Large intestine (tissue), 3 donors: ENCODE results near the gene SCRT2. TPM values are rescaled to one million over a fixed set of nuclear protein-coding genes. Genes with fewer than 3 reads are reported as not detected.
"Not testable (repeated sequence)": the region's sequence is repeated elsewhere in the genome, so short reads cannot be mapped to it uniquely, and the experiment has no call there.

Experiments
- DNase-seq, 2 donors: peaks; one replicate each; pipeline versions ENCODE4 v3.0.0 to v3.0.0-alpha.2; 2013
- H3K27ac ChIP-seq: one replicate; pipeline ENCODE4 v1.5.1; 2013; ENCODE audit warnings: low read length
- H3K27me3 ChIP-seq: 2 replicates; pipeline ENCODE4 v1.6.1; 2013; ENCODE audit warnings: low read length; ENCODE audit not compliant: control insufficient read depth, insufficient read depth
- H3K36me3 ChIP-seq: 2 replicates; pipeline ENCODE4 v1.6.1; 2013; ENCODE audit warnings: low read length; ENCODE audit not compliant: control insufficient read depth, insufficient read depth
- H3K4me1 ChIP-seq: one replicate; pipeline ENCODE4 v1.6.1; 2013; ENCODE audit warnings: low read length; ENCODE audit not compliant: control insufficient read depth, insufficient read depth
- H3K4me3 ChIP-seq: one replicate; pipeline ENCODE4 v1.5.1; 2013; ENCODE audit warnings: low read length
- H3K9me3 ChIP-seq: one replicate; pipeline ENCODE4 v1.6.1; 2013; ENCODE audit warnings: mild to moderate bottlenecking, low read depth, low read length, moderate library complexity; ENCODE audit not compliant: control insufficient read depth
- WGBS: methylation state at CpG from one replicate; pipeline ENCODE4 v1.1.5; 2013; ENCODE audit warnings: low lambda C conversion rate; ENCODE audit not compliant: insufficient coverage; 5-methylcytosine and 5-hydroxymethylcytosine counted together
- polyA plus RNA-seq: library from polyadenylated mRNA; unstranded; fragments of 120-200 nt; gene quantifications from one replicate; pipeline ENCODE4 v1.2.1, GENCODE V29; 2013

Gene SCRT2
- polyA plus RNA-seq, 1 donor: 0.01 TPM

- no peak for DNase-seq
- Histone ChIP-seq H3K4me3 (no peak overlapping the region), H3K4me1 (peaks cover 6% of the 10 kb centered on the region), H3K27me3 (peaks cover 10% of the 10 kb centered on the region), H3K9me3 (no peaks in the 10 kb centered on the region), H3K36me3 (peaks cover 24% of the 10 kb centered on the region), H3K27ac (no peak overlapping the region)
- 90% methylated on average over 2 of the region's 11 CpGs for WGBS
Measured at GRCh38 chr20:644692-645317, 30.8 kb downstream of the SCRT2 start.

- H3K4me1 ChIP-seq: peaks cover 6% of the 10 kb centered on the region
- H3K36me3 ChIP-seq: peaks cover 9% of the 10 kb centered on the region
- H3K27me3 ChIP-seq: peaks cover 10% of the 10 kb centered on the region
- H3K27ac ChIP-seq: no peak overlapping the region
- peak; percentile 29 to 34 for DNase-seq
- WGBS: 10% methylated on average over 4 of the region's 57 CpGs
- H3K9me3 ChIP-seq: no peaks in the 10 kb centered on the region
- no peak overlapping the region for H3K4me3 ChIP-seq
Measured at GRCh38 chr20:642398-643174, 33.0 kb downstream of the SCRT2 start.

GRCh38 chr20:642013-642397, 33.6 kb downstream of the SCRT2 start:
- no CpG with 5 or more reads among the region's 13 CpGs for WGBS
- H3K27ac ChIP-seq, H3K4me3 ChIP-seq, H3K4me1 ChIP-seq, DNase-seq, H3K36me3 ChIP-seq, H3K9me3 ChIP-seq: not testable (repeated sequence)
- peaks cover 14% of the 10 kb centered on the region for H3K27me3 ChIP-seq

GRCh38 chr20:641516-641875, 34.1 kb downstream of the SCRT2 start:
- H3K36me3 ChIP-seq: no peaks in the 10 kb centered on the region
- DNase-seq: peak in 1 of 2 donors; percentile 35
- no peak overlapping the region for H3K4me3 ChIP-seq
- no peaks in the 10 kb centered on the region for H3K9me3 ChIP-seq
- H3K4me1 ChIP-seq: peaks cover 6% of the 10 kb centered on the region
- H3K27me3 ChIP-seq: peaks cover 15% of the 10 kb centered on the region
- H3K27ac ChIP-seq: no peak overlapping the region
- WGBS: no CpG with 5 or more reads among the region's 12 CpGs

GRCh38 chr20:640674-641515, 34.7 kb downstream of the SCRT2 start:
- H3K9me3 ChIP-seq: no peaks in the 10 kb centered on the region
- H3K4me1 ChIP-seq: peaks cover 3% of the 10 kb centered on the region
- WGBS: no CpG with 5 or more reads among the region's 11 CpGs

GRCh38 chr20:638579-638978, 37.0 kb downstream of the SCRT2 start:
- Histone ChIP-seq H3K4me1 (no peaks in the 10 kb centered on the region), H3K9me3 (no peaks in the 10 kb centered on the region), H3K4me3 (no peak overlapping the region), H3K27me3 (peaks cover 29% of the 10 kb centered on the region), H3K36me3 (no peaks in the 10 kb centered on the region), H3K27ac (no peak overlapping the region)
- DNase-seq: no peak
- WGBS: no CpG with 5 or more reads among the region's 1 CpG

More at GRCh38 chr20:640674-641515, 34.7 kb downstream of the SCRT2 start:
- Histone ChIP-seq H3K36me3 (no peaks in the 10 kb centered on the region), H3K27ac (no peak overlapping the region), H3K4me3 (no peak overlapping the region), H3K27me3 (peaks cover 18% of the 10 kb centered on the region)
- DNase-seq: no peak

- Histone ChIP-seq H3K27me3 (peaks cover 25% of the 10 kb centered on the region), H3K36me3 (no peaks in the 10 kb centered on the region), H3K27ac (no peak overlapping the region), H3K4me3 (no peak overlapping the region), H3K4me1 (no peaks in the 10 kb centered on the region), H3K9me3 (no peaks in the 10 kb centered on the region)
- no peak for DNase-seq
- WGBS: 100% methylated on average over 1 of the region's 2 CpGs
Measured at GRCh38 chr20:637559-637958, 38.0 kb downstream of the SCRT2 start.

- no CpG with 5 or more reads among the region's 7 CpGs for WGBS
- H3K27me3 ChIP-seq: peaks cover 22% of the 10 kb centered on the region
- no peaks in the 10 kb centered on the region for H3K4me1 ChIP-seq
- H3K9me3 ChIP-seq: no peaks in the 10 kb centered on the region
- no peak for DNase-seq
- no peak overlapping the region for H3K4me3 ChIP-seq
- no peak overlapping the region for H3K27ac ChIP-seq
- no peaks in the 10 kb centered on the region for H3K36me3 ChIP-seq
Measured at GRCh38 chr20:635893-636338, 39.7 kb downstream of the SCRT2 start.

- Histone ChIP-seq H3K27me3 (peaks cover 22% of the 10 kb centered on the region), H3K27ac (no peak overlapping the region), H3K4me1 (no peaks in the 10 kb centered on the region), H3K9me3 (no peaks in the 10 kb centered on the region), H3K36me3 (no peaks in the 10 kb centered on the region), H3K4me3 (no peak overlapping the region)
- DNase-seq: no peak
- WGBS: no CpG with 5 or more reads among the region's 9 CpGs
Measured at GRCh38 chr20:635028-635892, 40.3 kb downstream of the SCRT2 start.
